GM13976 (cell line): ENCODE measurements around the gene GCM1.
A peak's percentile ranks its signal among the peaks of the same experiment; 100 is the strongest.

ENCODE experiments used
- DNase-seq: peaks from one replicate; pipeline ENCODE4 v3.0.0; 2012; ENCODE audit warnings: low spot score
- in situ Hi-C: fragments of 300-500 bp; cut with MboI; formaldehyde crosslinking; loops from one replicate; pipeline ENCODE4 v1.12.0; 2022; ENCODE audit warnings: low sequenced_read_pairs, mixed read lengths, inconsistent platforms; ENCODE audit not compliant: unreplicated experiment
- TF ChIP-seq, protein P1 (sequence below): IDR thresholded peaks from 2 replicates; pipeline ENCODE4 v1.5.1; 2012; ENCODE audit warnings: borderline replicate concordance, mild to moderate bottlenecking; ENCODE audit not compliant: insufficient read depth; ENCODE audit errors: extremely low read depth, missing control alignments, control extremely low read depth

Gene GCM1

DNA sequence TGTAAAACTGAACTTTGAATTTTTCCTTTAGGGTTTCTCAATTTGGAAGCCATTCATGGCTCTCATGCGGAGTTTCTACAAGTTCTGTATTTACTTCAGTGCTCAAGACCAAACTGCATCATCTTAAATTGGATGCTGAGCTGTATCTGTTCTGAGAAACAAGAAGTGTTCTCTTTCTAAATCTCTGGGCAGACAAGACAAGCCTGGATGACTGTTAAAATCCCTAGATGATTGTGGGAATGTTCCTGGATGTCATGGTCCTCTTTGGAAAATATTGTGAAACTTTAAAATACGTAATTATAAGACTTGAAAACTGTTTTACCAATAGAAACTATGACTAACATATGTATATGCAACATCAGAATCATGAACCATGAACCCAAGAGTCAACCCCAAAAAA is 6.2 kb upstream of the GCM1 start:
- in situ Hi-C loops, result loop anchor here (25.0 kb wide), 1 partner anchor 508 kb away; the partner anchor contains the start of gene KLHL31
- DNase-seq, result no peak
- TF ChIP-seq, protein P1, sequence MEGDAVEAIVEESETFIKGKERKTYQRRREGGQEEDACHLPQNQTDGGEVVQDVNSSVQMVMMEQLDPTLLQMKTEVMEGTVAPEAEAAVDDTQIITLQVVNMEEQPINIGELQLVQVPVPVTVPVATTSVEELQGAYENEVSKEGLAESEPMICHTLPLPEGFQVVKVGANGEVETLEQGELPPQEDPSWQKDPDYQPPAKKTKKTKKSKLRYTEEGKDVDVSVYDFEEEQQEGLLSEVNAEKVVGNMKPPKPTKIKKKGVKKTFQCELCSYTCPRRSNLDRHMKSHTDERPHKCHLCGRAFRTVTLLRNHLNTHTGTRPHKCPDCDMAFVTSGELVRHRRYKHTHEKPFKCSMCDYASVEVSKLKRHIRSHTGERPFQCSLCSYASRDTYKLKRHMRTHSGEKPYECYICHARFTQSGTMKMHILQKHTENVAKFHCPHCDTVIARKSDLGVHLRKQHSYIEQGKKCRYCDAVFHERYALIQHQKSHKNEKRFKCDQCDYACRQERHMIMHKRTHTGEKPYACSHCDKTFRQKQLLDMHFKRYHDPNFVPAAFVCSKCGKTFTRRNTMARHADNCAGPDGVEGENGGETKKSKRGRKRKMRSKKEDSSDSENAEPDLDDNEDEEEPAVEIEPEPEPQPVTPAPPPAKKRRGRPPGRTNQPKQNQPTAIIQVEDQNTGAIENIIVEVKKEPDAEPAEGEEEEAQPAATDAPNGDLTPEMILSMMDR, result no peak

DNA sequence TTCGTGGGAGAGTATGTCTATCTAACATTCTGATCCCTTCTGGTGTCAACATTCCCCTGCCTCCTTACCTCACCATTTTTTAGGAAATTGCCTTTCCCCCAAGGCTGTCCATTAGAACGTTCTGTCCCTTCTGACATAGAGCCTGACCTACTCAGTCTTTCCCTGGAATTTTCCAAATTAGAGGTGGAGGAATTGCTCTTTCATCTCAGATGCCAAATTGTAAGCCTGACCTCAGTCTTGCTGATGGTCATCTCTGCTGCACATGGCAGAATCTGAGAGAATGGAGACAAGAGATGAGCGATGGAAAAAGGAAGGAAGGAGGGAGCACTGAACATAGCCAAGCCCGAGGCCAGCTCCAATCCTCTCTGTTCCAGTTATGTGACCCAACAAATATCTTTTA is 5.4 kb upstream of the GCM1 start:
- in situ Hi-C loops, result loop anchor here (25.0 kb wide), 1 partner anchor 508 kb away; the partner anchor contains the start of gene KLHL31
- no peak for DNase-seq

DNA sequence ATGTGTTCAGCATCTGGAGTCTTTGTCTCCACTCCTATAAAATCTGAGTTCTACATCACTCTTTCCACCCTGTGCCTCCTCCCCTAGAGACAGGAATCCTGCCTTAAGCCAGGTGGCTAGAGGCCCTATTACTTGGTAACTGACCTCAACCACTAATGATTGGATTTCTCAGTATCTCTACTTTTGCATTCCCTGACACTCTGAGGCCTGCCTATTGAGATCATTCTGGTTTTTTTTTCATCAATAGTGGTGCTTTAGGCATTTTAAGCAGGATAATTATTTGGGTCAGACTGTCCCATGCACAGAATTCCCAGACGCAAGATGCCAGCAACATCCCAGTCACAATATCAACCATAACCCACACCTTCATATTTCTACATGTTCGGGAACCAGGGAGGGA is 3.9 kb upstream of the GCM1 start:
- DNase-seq, result no peak
- TF ChIP-seq, protein P1, result no peak
- in situ Hi-C loops, result loop anchor here (25.0 kb wide), 1 partner anchor 510 kb away; the partner anchor contains the start of gene KLHL31

More for the DNA sequence above, 5.4 kb upstream of the GCM1 start:
- TF ChIP-seq, protein P1, result no peak

DNA sequence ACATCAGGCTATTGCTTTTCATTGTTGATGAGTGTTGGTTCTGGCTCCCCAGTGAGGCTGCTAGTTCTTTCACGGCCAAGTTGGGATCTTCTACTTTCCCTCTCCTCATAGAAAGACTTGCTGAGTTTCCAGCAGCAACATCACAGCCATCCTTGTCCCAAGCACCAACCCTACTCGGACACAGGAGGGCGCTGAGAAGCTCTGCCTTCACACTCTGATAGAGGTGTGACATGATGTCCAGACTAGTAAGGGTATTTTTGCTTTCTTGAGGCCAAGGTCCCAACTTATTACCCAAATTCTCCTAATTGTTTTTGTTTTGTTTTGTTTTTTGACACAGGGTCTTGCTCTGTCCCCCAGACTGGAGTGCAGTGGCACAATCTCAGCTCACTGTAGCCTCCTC is 3.0 kb upstream of the GCM1 start:
- DNase-seq, result no peak
- in situ Hi-C loops, result loop anchor here (25.0 kb wide), 1 partner anchor 511 kb away; the partner anchor contains the start of gene KLHL31
- TF ChIP-seq, protein P1, result peak; percentile 31

DNA sequence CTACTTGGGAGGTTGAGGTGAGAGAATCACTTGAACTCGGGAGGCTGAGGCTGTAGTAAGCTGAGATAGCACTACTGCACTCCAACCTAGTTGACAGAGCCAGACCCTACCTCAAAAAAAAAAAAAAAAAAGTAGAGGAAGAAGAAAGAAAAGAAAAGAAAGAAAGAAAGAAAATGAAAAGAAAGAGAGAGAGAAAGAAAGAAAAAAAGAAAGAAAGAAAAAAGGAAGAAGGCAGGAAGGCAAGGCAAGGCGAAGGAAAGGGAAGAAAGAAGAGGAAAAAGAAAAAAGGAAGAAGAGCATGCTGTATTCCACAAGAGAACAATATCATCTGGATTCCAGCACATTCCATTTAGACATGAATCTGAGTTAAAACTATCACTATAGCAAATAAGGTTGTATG is 3.8 kb downstream of the GCM1 start:
- no peak for DNase-seq
- in situ Hi-C loops, result no loop called here
- TF ChIP-seq, protein P1, result no peak

DNA sequence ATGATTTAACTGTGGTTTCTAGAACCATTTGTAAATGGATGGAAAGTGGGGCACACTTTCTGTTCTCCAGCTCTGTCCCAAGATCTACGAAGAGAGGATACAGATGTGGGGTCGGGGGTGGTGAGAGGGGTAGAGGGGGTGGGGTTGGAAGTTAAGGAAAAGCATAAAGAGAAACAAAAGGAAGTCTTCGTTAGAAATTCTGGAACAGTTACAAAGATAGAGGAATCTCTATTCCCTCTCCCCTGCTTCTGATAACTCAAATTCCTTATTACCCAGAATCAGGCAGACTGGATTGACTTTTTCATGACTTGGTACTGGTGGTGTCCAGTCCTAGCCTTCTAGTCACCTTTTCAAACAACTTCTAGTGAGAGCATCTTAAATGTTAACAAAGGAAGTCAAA is 4.9 kb downstream of the GCM1 start:
- DNase-seq, result no peak
- in situ Hi-C loops, result no loop called here
- TF ChIP-seq, protein P1, result no peak
